Middle frontal gyrus (tissue), 1 donor: Measurements from ENCODE around the gene INPP5B.
A peak's percentile ranks its signal among the peaks of the same experiment; 100 is the strongest.
"Not testable (repeated sequence)": the region's sequence is repeated elsewhere in the genome, so short reads cannot be mapped to it uniquely, and the experiment has no call there.

Experiments
- DNase-seq: peaks from one replicate; pipeline ENCODE4 v3.0.0-alpha.2; 2015; ENCODE audit warnings: low spot score; ENCODE audit errors: extremely low spot score

The INPP5B gene

GRCh38 chr1:37946703-37947360 lies at the start of gene INPP5B:
Gene INPP5B, minus strand, starts transcription at chr1:37947053. Its CDS starts 745 bp downstream, at chr1:37946308.
- peak; percentile 81 for DNase-seq

GRCh38 chr1:37995751-37996345 lies 49.0 kb upstream of the INPP5B start:
- no peak for DNase-seq

- DNase-seq, result no peak
Observed at GRCh38 chr1:37994886-37995566, 48.2 kb upstream of the INPP5B start.

GRCh38 chr1:37989361-37989930 lies 42.6 kb upstream of the INPP5B start:
- DNase-seq, result no peak

- no peak for DNase-seq
Observed at GRCh38 chr1:37987679-37988078, 40.8 kb upstream of the INPP5B start.

GRCh38 chr1:37983546-37983945 lies 36.7 kb upstream of the INPP5B start:
- DNase-seq, result no peak

- no peak for DNase-seq
Observed at GRCh38 chr1:37978541-37978940, 31.7 kb upstream of the INPP5B start.

GRCh38 chr1:37975083-37975482 lies 28.2 kb upstream of the INPP5B start:
- not testable (repeated sequence) for DNase-seq

GRCh38 chr1:37974567-37974966 lies 27.7 kb upstream of the INPP5B start:
- no peak for DNase-seq

GRCh38 chr1:37973684-37974083 lies 26.8 kb upstream of the INPP5B start:
- DNase-seq, result not testable (repeated sequence)

GRCh38 chr1:37965301-37965700 lies 18.4 kb upstream of the INPP5B start:
- no peak for DNase-seq

- not testable (repeated sequence) for DNase-seq
Observed at GRCh38 chr1:37964106-37964505, 17.3 kb upstream of the INPP5B start.

- no peak for DNase-seq
Observed at GRCh38 chr1:37958690-37959089, 11.8 kb upstream of the INPP5B start.

GRCh38 chr1:37955685-37956084 lies 8.8 kb upstream of the INPP5B start:
- DNase-seq, result no peak

GRCh38 chr1:37954316-37954971 lies 7.6 kb upstream of the INPP5B start:
- no peak for DNase-seq

- no peak for DNase-seq
Observed at GRCh38 chr1:37952738-37953137, 5.9 kb upstream of the INPP5B start.

GRCh38 chr1:37951783-37952624 lies 5.2 kb upstream of the INPP5B start:
- DNase-seq, result no peak

GRCh38 chr1:37951041-37951782 lies 4.4 kb upstream of the INPP5B start:
- no peak for DNase-seq

- DNase-seq, result no peak
Observed at GRCh38 chr1:37949524-37950152, 2.8 kb upstream of the INPP5B start.

- no peak for DNase-seq
Observed at GRCh38 chr1:37948841-37949240, 2.0 kb upstream of the INPP5B start.
